Measurements from ENCODE around the gene ZNF546.
"Not testable (repeated sequence)": the region's sequence is repeated elsewhere in the genome, so short reads cannot be mapped to it uniquely, and the experiment has no call there.

ZNF546 gene

GRCh38 chr19:39996811-39997637, at the start of gene ZNF546:
TSS of gene ZNF546 (plus strand) at chr19:39997060. CDS start at chr19:39998327, 1,267 bp downstream.
- TF ChIP-seq, protein P1, sequence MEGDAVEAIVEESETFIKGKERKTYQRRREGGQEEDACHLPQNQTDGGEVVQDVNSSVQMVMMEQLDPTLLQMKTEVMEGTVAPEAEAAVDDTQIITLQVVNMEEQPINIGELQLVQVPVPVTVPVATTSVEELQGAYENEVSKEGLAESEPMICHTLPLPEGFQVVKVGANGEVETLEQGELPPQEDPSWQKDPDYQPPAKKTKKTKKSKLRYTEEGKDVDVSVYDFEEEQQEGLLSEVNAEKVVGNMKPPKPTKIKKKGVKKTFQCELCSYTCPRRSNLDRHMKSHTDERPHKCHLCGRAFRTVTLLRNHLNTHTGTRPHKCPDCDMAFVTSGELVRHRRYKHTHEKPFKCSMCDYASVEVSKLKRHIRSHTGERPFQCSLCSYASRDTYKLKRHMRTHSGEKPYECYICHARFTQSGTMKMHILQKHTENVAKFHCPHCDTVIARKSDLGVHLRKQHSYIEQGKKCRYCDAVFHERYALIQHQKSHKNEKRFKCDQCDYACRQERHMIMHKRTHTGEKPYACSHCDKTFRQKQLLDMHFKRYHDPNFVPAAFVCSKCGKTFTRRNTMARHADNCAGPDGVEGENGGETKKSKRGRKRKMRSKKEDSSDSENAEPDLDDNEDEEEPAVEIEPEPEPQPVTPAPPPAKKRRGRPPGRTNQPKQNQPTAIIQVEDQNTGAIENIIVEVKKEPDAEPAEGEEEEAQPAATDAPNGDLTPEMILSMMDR (IDR thresholded peaks at IDR 0.05): no peak
- H3K4me3 ChIP-seq: peak within 1 kb of the TSS; percentile 81

GRCh38 chr19:39949026-39949747, 47.7 kb upstream of the ZNF546 start:
- no peak for DNase-seq (ENCODE audit: low spot score)
- no peak overlapping the region for H3K27ac ChIP-seq
- TF ChIP-seq, protein P1 (IDR thresholded peaks at IDR 0.05): no peak
- no peak overlapping the region for H3K4me3 ChIP-seq

More at GRCh38 chr19:39996811-39997637, at the start of gene ZNF546:
- H3K27ac ChIP-seq: peak within 1 kb of the TSS; percentile 71 to 93
- DNase-seq (ENCODE audit: low spot score): peak; percentile 95

DNA sequence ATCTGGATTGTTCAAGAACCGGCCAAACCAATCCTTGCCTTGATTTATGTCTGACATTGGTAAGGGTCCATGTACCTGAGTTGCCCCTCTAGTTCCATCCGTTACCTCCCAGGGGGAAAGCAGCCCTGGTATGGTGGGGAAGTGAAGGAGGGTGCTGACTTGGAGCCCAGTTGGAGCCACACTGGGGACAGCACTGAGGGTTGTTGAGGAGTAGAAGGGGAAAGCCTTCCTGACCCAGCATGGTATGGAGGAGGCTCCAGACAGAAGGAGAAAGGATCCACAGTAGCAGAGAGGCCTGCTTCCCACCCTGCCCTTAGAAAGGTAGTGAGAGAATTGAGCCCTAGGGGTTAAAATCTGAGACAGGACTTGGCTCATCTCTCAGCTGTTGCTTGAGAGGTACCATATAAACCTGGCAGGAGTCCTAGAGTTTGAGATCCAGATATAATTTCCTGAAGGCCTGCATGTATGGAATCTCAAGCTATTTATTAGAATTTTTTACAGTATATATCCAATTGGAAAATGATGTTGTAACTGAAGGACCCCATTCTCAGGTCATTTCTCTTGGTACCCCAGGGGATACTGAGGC, 45.7 kb upstream of the ZNF546 start:
- no peak overlapping the region for H3K4me3 ChIP-seq
- TF ChIP-seq, protein P1 (IDR thresholded peaks at IDR 0.05): no peak
- no peak overlapping the region for H3K27ac ChIP-seq
- DNase-seq (ENCODE audit: low spot score): no peak

DNA sequence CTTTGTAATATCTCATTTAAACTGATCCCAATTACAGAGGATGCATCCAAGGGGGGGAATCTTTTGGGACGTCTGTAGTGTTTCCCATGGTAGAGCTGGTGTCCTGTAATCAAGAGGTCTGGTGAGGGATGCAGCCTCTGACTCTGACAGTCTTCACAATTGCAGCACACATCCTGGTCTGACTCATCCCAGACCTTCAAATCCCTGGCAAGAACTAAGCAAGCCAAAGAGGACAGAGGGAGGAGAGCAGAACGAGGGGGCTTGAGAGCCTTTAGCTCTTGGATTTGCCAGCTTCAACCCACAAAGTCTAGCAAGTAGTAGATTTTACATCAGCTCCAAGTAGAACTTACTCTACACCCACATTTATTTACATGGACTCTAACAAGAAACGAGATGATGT, 45.2 kb upstream of the ZNF546 start:
- no peak for DNase-seq (ENCODE audit: low spot score)
- Histone ChIP-seq H3K4me3 (no peak overlapping the region), H3K27ac (no peak overlapping the region)
- TF ChIP-seq, protein P1 (IDR thresholded peaks at IDR 0.05): no peak

GRCh38 chr19:39953915-39954314, 42.9 kb upstream of the ZNF546 start:
- H3K27ac ChIP-seq: no peak overlapping the region
- no peak for DNase-seq (ENCODE audit: low spot score)
- TF ChIP-seq, protein P1 (IDR thresholded peaks at IDR 0.05): no peak
- H3K4me3 ChIP-seq: no peak overlapping the region

DNA sequence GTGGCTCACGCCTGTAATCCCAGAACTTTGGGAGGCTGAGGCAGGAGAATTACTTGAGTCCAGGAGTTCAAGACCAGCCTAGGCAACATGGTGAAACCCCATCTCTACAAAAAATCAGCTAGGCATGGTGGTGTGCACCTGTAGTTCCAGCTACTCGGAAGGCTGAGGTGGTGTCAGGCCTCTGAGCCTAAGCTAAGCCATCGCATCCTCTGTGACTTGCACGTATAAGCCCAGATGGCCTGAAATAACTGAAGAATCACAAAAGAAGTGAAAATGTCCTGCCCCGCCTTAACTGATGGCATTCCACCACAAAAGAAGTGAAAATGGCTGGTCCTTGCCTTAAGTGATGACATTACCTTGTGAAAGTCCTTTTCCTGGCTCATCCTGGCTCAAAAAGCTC, 39.0 kb upstream of the ZNF546 start:
- H3K27ac ChIP-seq; H3K4me3 ChIP-seq; DNase-seq (ENCODE audit: low spot score): not testable (repeated sequence)

GRCh38 chr19:39958942-39959341, 37.9 kb upstream of the ZNF546 start:
- H3K27ac ChIP-seq; DNase-seq (ENCODE audit: low spot score); H3K4me3 ChIP-seq: not testable (repeated sequence)

- H3K27ac ChIP-seq; DNase-seq (ENCODE audit: low spot score); H3K4me3 ChIP-seq: not testable (repeated sequence)
These were observed 37.5 kb upstream of the ZNF546 start for GRCh38 chr19:39959407-39959806.
